HepG2 (cell line): Measurements from ENCODE around the gene PTPRH. TPM values are rescaled to one million over a fixed set of nuclear protein-coding genes. Genes with fewer than 3 reads are reported as not detected.

Source experiments
- ARNTL ChIP-seq: sonication (generic); formaldehyde crosslinking; IDR thresholded peaks from 2 replicates; pipeline ENCODE4 v1.4.0; 2020; ENCODE audit warnings: mild to moderate bottlenecking, missing genetic modification reagents
- ERF ChIP-seq: IDR thresholded peaks from 2 replicates; pipeline ENCODE4 v1.6.1; 2018; ENCODE audit warnings: missing biosample characterization, missing genetic modification reagents
- FOXA3 ChIP-seq: IDR thresholded peaks from 2 replicates; pipeline ENCODE4 v1.6.1; 2016; ENCODE audit warnings: missing genetic modification reagents, missing compliant biosample characterization
- FOXO1 ChIP-seq: sonication (generic); formaldehyde crosslinking; IDR thresholded peaks from 2 replicates; pipeline ENCODE4 v1.4.0; 2020; ENCODE audit warnings: missing genetic modification reagents
- FUBP1 ChIP-seq: sonication (generic); formaldehyde crosslinking; IDR thresholded peaks from 2 replicates; pipeline ENCODE4 v1.5.1; 2020; ENCODE audit warnings: missing genetic modification reagents, mild to moderate bottlenecking, borderline replicate concordance
- HINFP ChIP-seq: sonication (generic); formaldehyde crosslinking; IDR thresholded peaks from 2 replicates; pipeline ENCODE4 v1.4.0; 2020; ENCODE audit warnings: low read depth, mild to moderate bottlenecking, missing genetic modification reagents
- HNRNPH1 ChIP-seq: fragments of 200-400 bp; formaldehyde crosslinking; optimal IDR thresholded peaks from 2 replicates; pipeline ENCODE3; 2017; ENCODE audit warnings: mild to moderate bottlenecking, low read depth, low read length
- KLF11 ChIP-seq: IDR thresholded peaks from 2 replicates; pipeline ENCODE4 v1.6.1; 2016; ENCODE audit warnings: missing compliant biosample characterization
- NR2F1 ChIP-seq, 2 experiments: fragments of 450-650 bp in 1 of 2; formaldehyde crosslinking in 1 of 2; IDR thresholded peaks; 2 replicates each; pipeline versions ENCODE4 v1.5.0 to v1.6.1; 2016 to 2020; ENCODE audit warnings: mild to moderate bottlenecking in 1 of 2, missing compliant biosample characterization in 1 of 2, missing genetic modification reagents in 1 of 2, moderate library complexity in 1 of 2
- NRL ChIP-seq: sonication (generic); formaldehyde crosslinking; IDR thresholded peaks from 2 replicates; pipeline ENCODE4 v1.5.0; 2020; ENCODE audit warnings: missing genetic modification reagents, mild to moderate bottlenecking, moderate library complexity, borderline replicate concordance
- PHF20 ChIP-seq: sonication (generic); formaldehyde crosslinking; IDR thresholded peaks from 2 replicates; pipeline ENCODE4 v1.5.0; 2020; ENCODE audit warnings: mild to moderate bottlenecking, missing genetic modification reagents
- PHF8 ChIP-seq: sonication (generic); formaldehyde crosslinking; IDR thresholded peaks from 2 replicates; pipeline ENCODE4 v1.5.0; 2020; ENCODE audit warnings: missing genetic modification reagents
- POGZ ChIP-seq: sonication (generic); formaldehyde crosslinking; IDR thresholded peaks from 2 replicates; pipeline ENCODE4 v1.4.0; 2020; ENCODE audit warnings: mild to moderate bottlenecking, missing genetic modification reagents
- POLR2A ChIP-seq, 2 experiments: IDR thresholded peaks; 2 replicates each; pipeline ENCODE4 v1.6.1; 2011; ENCODE audit warnings: low read depth in 2 of 2, low read length in 2 of 2, mild to moderate bottlenecking in 1 of 2, moderate library complexity in 1 of 2; ENCODE audit not compliant: insufficient read depth in 1 of 2
- RELA ChIP-seq: sonication (generic); formaldehyde crosslinking; IDR thresholded peaks from 2 replicates; pipeline ENCODE4 v1.4.0; 2020; ENCODE audit warnings: missing genetic modification reagents
- REPIN1 ChIP-seq: sonication (generic); formaldehyde crosslinking; IDR thresholded peaks from 2 replicates; pipeline ENCODE4 v1.8.0; 2022; ENCODE audit warnings: missing genetic modification reagents, low read depth, mild to moderate bottlenecking, borderline replicate concordance
- YEATS2 ChIP-seq: sonication (generic); formaldehyde crosslinking; IDR thresholded peaks from 2 replicates; pipeline ENCODE4 v1.4.0; 2020; ENCODE audit warnings: missing genetic modification reagents, borderline replicate concordance
- ZFP91 ChIP-seq: sonication (generic); formaldehyde crosslinking; IDR thresholded peaks from 2 replicates; pipeline ENCODE4 v1.9.0; 2022; ENCODE audit warnings: missing genetic modification reagents, mild to moderate bottlenecking, borderline replicate concordance
- ZFX ChIP-seq: sonication (generic); formaldehyde crosslinking; IDR thresholded peaks from 2 replicates; pipeline ENCODE4 v1.4.0; 2020; ENCODE audit warnings: mild to moderate bottlenecking, low read depth, missing genetic modification reagents, moderate library complexity
- ZNF253 ChIP-seq: sonication (generic); formaldehyde crosslinking; IDR thresholded peaks from 2 replicates; pipeline ENCODE4 v1.8.0; 2022; ENCODE audit warnings: mild to moderate bottlenecking, missing genetic modification reagents, borderline replicate concordance
- ZNF30 ChIP-seq: sonication (generic); formaldehyde crosslinking; IDR thresholded peaks from 2 replicates; pipeline ENCODE4 v1.5.0; 2020; ENCODE audit warnings: mild to moderate bottlenecking, missing genetic modification reagents
- ZNF317 ChIP-seq: sonication (generic); formaldehyde crosslinking; IDR thresholded peaks from 2 replicates; pipeline ENCODE4 v1.5.0; 2020; ENCODE audit warnings: mild to moderate bottlenecking, missing genetic modification reagents
- ZNF331 ChIP-seq: sonication (generic); formaldehyde crosslinking; IDR thresholded peaks from 2 replicates; pipeline ENCODE4 v1.4.0; 2020; ENCODE audit warnings: missing genetic modification reagents
- ZNF343 ChIP-seq: sonication (generic); formaldehyde crosslinking; IDR thresholded peaks from 2 replicates; pipeline ENCODE4 v1.4.0; 2020; ENCODE audit warnings: mild to moderate bottlenecking, missing genetic modification reagents
- ZNF562 ChIP-seq: sonication (generic); formaldehyde crosslinking; IDR thresholded peaks from 2 replicates; pipeline ENCODE4 v1.8.0; 2022; ENCODE audit warnings: missing genetic modification reagents, borderline replicate concordance
- polyA plus RNA-seq, 8 experiments: library from polyadenylated mRNA; depleted of rRNA in 3 of 8; stranded (reverse) in 7 of 8; unstranded in 1 of 8; fragments of >200 nt; fragmentation: Illumina TruSeq in 4 of 8; extraction: Trizol in 4 of 8; gene quantifications; 2 replicates each; pipeline versions ENCODE4 v1.2.1 to v1.2.3, GENCODE V29; 2011 to 2016; ENCODE audit warnings: low read depth in 4 of 8, missing spikeins in 1 of 8, mixed read lengths in 1 of 8; ENCODE audit not compliant: insufficient read depth in 1 of 8
- total RNA-seq, 5 experiments: library from RNA; depleted of rRNA; stranded (reverse); fragments of >200 nt; fragmentation: Illumina TruSeq; extraction: Trizol; gene quantifications; 2 replicates each; pipeline ENCODE4 v1.2.3, GENCODE V29; 2016; ENCODE audit warnings: low read depth in 1 of 5

Gene PTPRH
- total and polyA plus RNA-seq, 2 of the 13 experiments (the other 11 are each of a cell fraction or from before 2014, with no cell fraction given), result 14.7 to 125 TPM

- peak; percentile 35; the same call in 1 of the 2 replicates for TF ChIP-seq ZFP91
- TF ChIP-seq HINFP (CRISPR knock-in tag), result peak; percentile 83
- TF ChIP-seq NR2F1 (CRISPR knock-in tag; IDR thresholded peaks at IDR 0.05), result no peak
- peak; percentile 70 for TF ChIP-seq ZNF331
- 0 out of 2 replicates have a peak, but pooled peaks have one; percentile 44 for TF ChIP-seq RELA
- peak; percentile 34; the same call in 1 of the 2 replicates for TF ChIP-seq PHF20 (CRISPR knock-in tag)
- TF ChIP-seq FUBP1, result peak; percentile 61; the same call in 1 of the 2 replicates
- TF ChIP-seq PHF8, result peak; percentile 36; the same call in 1 of the 2 replicates
- 0 out of 2 replicates have a peak, but pooled peaks have one; percentile 43 for TF ChIP-seq ZNF317
- TF ChIP-seq ZNF343 (CRISPR knock-in tag), result 0 out of 2 replicates have a peak, but pooled peaks have one; percentile 40
- peak; percentile 53; the same call in 1 of the 2 replicates for TF ChIP-seq KLF11 (CRISPR knock-in tag)
- TF ChIP-seq ZNF562, result no peak
- TF ChIP-seq REPIN1, result peak; percentile 78; the same call in 1 of the 2 replicates
- 0 out of 2 replicates have a peak, but pooled peaks have one; percentile 62 for TF ChIP-seq ZNF30 (CRISPR knock-in tag)
- TF ChIP-seq FOXO1 (CRISPR knock-in tag), result peak; percentile 80
- peak; percentile 41; the same call in 1 of the 2 replicates for TF ChIP-seq ERF (CRISPR knock-in tag)
- TF ChIP-seq ARNTL (CRISPR knock-in tag), result peak; percentile 46; the same call in 1 of the 2 replicates
- TF ChIP-seq FOXA3, result peak; percentile 69
- TF ChIP-seq HNRNPH1, result no peak
- no peak for TF ChIP-seq ZNF253 (CRISPR knock-in tag)
- no peak for TF ChIP-seq POGZ (CRISPR knock-in tag)
- peak; percentile 81 for TF ChIP-seq ZFX (CRISPR knock-in tag)
- TF ChIP-seq YEATS2 (CRISPR knock-in tag), result peak; percentile 37; the same call in 1 of the 2 replicates
- TF ChIP-seq POLR2A (IDR thresholded peaks at IDR 0.05; ENCODE audit: insufficient read depth in 1 of 2, low read depth in 2 of 2, low read length in 2 of 2), result peak; percentile 40 to 83
- TF ChIP-seq NRL (CRISPR knock-in tag), result no peak
These were observed 19.2 kb upstream of the PTPRH start, which contains the start of gene TMEM86B (continued) for GRCh38 chr19:55228403-55229031.
